NCI-H2081 treated with DMSO at 0.1 percent for 48 hours (cell line): Measurements from ENCODE around the gene SYNE3.

ENCODE experiments used
- DNase-seq: peaks from one replicate; lab custom pipeline; 2025; lab: John Stamatoyannopoulos, UW

The SYNE3 gene

DNA sequence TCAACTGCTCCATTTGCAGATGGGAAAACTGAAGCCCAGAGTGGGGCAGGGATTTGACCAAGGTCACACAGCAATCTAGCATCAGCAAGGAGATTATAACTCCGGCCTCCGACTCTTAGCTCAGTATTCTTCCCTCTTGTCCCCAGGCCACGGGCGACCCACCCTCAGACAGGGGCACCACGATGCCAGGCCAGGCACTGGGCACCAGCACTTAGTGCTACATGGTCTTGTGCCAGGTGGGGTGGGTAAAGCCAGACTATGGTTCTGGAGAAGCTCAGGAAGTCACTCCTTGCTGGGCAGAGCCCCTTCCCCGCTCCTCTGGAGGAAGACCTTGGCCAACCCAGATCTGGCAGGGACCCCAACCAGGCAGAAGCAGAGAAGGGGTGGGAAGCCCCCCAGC lies 41.5 kb downstream of the SYNE3 start:
- DNase-seq = no peak

DNA sequence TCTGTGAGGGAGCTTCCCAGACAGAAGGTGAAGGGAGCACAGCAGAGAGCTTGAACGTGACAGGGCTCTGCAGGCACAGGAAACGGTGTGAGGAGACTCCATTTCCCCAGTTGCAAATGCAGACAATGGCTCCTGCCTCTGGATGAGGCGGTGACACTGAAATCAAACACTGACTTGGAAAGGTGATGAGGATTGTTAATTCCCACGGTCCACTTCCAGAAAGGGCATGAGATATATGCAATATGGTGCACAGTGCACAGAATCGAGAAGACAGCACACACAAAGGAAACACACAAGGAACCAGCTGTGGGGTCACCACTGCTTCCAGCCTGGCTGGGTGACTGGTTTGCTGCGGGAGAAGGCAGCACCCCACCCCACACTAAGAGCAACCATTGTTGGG lies 42.0 kb downstream of the SYNE3 start:
- no peak for DNase-seq

DNA sequence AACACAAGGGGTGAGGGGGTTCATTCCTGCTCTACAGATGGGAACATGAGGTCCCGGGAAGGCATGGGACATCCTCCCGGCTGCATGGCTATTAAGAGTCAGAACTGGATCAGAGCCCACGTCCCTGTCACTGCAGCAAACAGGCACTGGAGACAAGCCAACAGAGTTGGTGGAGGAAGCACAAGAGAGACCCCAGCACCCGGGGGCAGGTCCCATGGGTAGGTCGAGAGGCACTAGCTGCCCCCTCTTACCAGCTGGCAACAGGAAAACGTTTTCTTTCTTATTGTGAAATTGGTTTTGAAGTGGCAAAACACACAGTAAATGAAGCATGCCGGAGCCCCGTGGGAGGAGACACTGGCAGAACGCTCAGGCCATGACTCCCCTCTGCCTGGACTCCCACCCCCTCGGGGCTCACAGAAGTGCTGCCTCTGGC lies 43.6 kb downstream of the SYNE3 start:
- DNase-seq = no peak

DNA sequence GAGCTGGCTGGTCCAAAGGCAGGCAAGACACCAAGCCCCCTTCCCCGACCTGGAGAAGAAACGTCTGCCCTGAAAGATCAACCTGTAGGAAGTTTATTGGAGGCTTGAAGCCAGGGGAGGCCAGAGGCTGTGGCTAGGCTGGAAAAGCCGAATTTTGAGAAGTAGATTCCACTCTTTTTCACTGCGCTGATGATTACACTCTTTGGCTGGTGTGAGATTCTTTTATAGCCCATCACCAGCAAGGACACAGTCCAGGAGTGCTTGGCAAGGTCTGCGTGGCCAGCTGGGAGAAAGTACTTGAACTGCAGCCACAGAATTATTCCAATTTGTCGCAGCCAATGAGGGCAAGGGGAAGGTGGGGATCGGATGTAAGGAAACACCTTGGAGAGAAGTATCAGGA lies 45.0 kb downstream of the SYNE3 start:
- no peak for DNase-seq

GRCh38 chr14:95471016-95471415 lies 45.4 kb downstream of the SYNE3 start:
- no peak for DNase-seq

GRCh38 chr14:95469134-95469481 lies 47.3 kb downstream of the SYNE3 start:
- no peak for DNase-seq

DNA sequence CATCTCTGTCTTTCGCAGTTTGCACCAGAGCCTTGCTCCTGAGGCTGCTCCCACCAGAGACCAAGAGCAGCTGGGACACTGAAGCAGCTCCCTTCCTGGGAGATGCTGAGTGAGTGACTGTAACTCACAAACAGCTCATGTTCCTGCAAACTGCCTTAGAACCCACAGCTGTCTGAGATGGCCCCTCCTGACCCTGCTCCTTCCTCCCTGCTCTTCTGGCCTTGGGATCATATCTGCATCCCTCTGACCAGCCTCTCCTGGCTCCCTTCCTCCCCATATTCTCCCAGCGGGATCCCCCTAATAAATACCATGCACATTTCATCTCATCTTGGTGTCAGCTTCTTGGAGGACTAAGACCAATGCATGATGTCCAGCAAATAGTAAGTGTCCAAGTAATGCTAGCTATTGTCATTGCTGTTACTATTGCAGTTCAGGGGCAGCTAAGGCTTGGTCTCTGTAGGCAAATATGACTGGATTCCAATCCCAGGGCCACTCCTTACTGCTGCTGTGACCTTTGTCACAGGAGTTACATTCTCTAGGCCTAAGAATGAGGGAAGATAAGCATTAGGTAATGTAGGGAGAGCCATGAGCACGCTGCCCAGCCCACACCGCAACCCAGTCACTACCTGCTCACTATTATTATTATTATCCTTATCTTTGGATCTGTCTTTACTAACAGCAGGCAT lies 47.9 kb downstream of the SYNE3 start:
- no peak for DNase-seq

DNA sequence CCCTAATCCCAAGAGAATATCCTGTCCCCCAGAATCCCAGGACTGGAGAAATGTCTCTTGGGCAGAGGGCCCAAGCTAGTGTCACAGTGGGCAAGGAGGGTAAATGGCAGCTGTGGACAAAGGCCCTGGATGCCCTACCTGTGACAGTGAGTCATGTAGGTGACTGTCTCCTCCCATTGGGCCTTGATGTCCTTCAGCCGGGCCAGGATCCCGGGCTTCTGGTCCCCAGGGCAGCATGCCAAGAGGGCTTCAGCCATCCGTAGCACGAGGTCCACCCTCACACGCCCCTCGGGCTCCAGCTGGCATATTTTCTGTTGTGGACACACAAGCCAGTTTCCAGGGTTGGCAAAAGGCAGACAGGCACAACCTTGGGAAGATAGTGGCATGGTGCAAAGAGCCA lies 48.8 kb downstream of the SYNE3 start:
- DNase-seq = no peak

GRCh38 chr14:95467232-95467631 lies 49.2 kb downstream of the SYNE3 start:
- peak; percentile 8 for DNase-seq
